HEK293T (cell line): ENCODE results near the gene SEPTIN5.
"Not testable (repeated sequence)": the region's sequence is repeated elsewhere in the genome, so short reads cannot be mapped to it uniquely, and the experiment has no call there.

Experiments used
- CTCF ChIA-PET: fragments of 350-600 bp; formaldehyde crosslinking; extraction: SDS; loops from one replicate; lab custom pipeline; 2021; ENCODE audit warnings: antibody characterized with exemption, inconsistent platforms; lab: Yijun Ruan, JAX
- POLR2A ChIA-PET: fragments of 350-600 bp; formaldehyde crosslinking; extraction: SDS; loops from one replicate; lab custom pipeline; 2020; ENCODE audit warnings: antibody characterized with exemption, inconsistent platforms; lab: Yijun Ruan, JAX
- DNase-seq: peaks from one replicate; pipeline ENCODE4 v3.0.0; 2012; ENCODE audit warnings: mixed read lengths; ENCODE audit errors: extremely low spot score
- ARNT ChIP-seq: fragments of 450-650 bp; IDR thresholded peaks from 2 replicates; pipeline ENCODE4 v1.6.1; 2017; ENCODE audit warnings: mild to moderate bottlenecking
- BHLHE40 ChIP-seq: fragments of 450-650 bp; IDR thresholded peaks from 2 replicates; pipeline ENCODE4 v1.6.1; 2016; ENCODE audit warnings: mild to moderate bottlenecking, moderate library complexity, borderline replicate concordance
- CTBP1 ChIP-seq: fragments of 450-650 bp; IDR thresholded peaks from 2 replicates; pipeline ENCODE4 v1.6.1; 2016; ENCODE audit warnings: borderline replicate concordance
- ELF4 ChIP-seq: fragments of 450-650 bp; IDR thresholded peaks from 2 replicates; pipeline ENCODE4 v1.6.1; 2017; ENCODE audit warnings: antibody characterized with exemption
- FOXA1 ChIP-seq: fragments of 450-650 bp; IDR thresholded peaks from 2 replicates; pipeline ENCODE4 v1.6.1; 2016; ENCODE audit warnings: mild to moderate bottlenecking
- FOXK2 ChIP-seq: fragments of 450-650 bp; IDR thresholded peaks from 2 replicates; pipeline ENCODE4 v1.6.1; 2016; ENCODE audit warnings: mild to moderate bottlenecking
- FOXM1 ChIP-seq: fragments of 450-650 bp; IDR thresholded peaks from 2 replicates; pipeline ENCODE4 v1.6.1; 2017; ENCODE audit warnings: mild to moderate bottlenecking, borderline replicate concordance
- HDGF ChIP-seq: fragments of 450-650 bp; IDR thresholded peaks from 2 replicates; pipeline ENCODE4 v1.6.1; 2017; ENCODE audit warnings: antibody characterized with exemption, borderline replicate concordance
- L3MBTL2 ChIP-seq: fragments of 450-650 bp; conservative IDR thresholded peaks from 2 replicates; pipeline ENCODE4 v1.6.1; 2016; ENCODE audit warnings: mild to moderate bottlenecking
- LEF1 ChIP-seq: fragments of 450-650 bp; IDR thresholded peaks from 2 replicates; pipeline ENCODE4 v1.6.1; 2017; ENCODE audit warnings: mild to moderate bottlenecking, borderline replicate concordance
- NFRKB ChIP-seq: fragments of 450-650 bp; IDR thresholded peaks from 2 replicates; pipeline ENCODE4 v1.6.1; 2016; ENCODE audit warnings: mild to moderate bottlenecking, moderate library complexity
- PKNOX1 ChIP-seq: fragments of 450-650 bp; IDR thresholded peaks from 2 replicates; pipeline ENCODE4 v1.6.1; 2016
- SP1 ChIP-seq: fragments of 450-650 bp; IDR thresholded peaks from 2 replicates; pipeline ENCODE4 v1.6.1; 2017
- SUZ12 ChIP-seq: fragments of 450-650 bp; IDR thresholded peaks from 2 replicates; pipeline ENCODE4 v1.6.1; 2016; ENCODE audit warnings: mild to moderate bottlenecking
- TARDBP ChIP-seq: fragments of 450-650 bp; IDR thresholded peaks from 2 replicates; pipeline ENCODE4 v1.6.1; 2016
- ZNF384 ChIP-seq: fragments of 450-650 bp; IDR thresholded peaks from 2 replicates; pipeline ENCODE4 v1.6.1; 2016

Gene SEPTIN5

GRCh38 chr22:19673660-19674059, 40.6 kb upstream of the SEPTIN5 start:
- TF ChIP-seq ELF4 (no peak), PKNOX1 (no peak), FOXK2 (no peak), SUZ12 (no peak), FOXA1 (no peak), SP1 (no peak), FOXM1 (no peak), L3MBTL2 (no peak), TARDBP (no peak), NFRKB (no peak), HDGF (no peak), CTBP1 (no peak), BHLHE40 (no peak), ARNT (no peak), LEF1 (no peak), ZNF384 (no peak)
- CTCF ChIA-PET = interaction anchor here (1.3 kb wide), 1 partner anchor 50 kb away, joined by 3 read pairs; the partner anchor contains the start of gene GP1BB
- DNase-seq = no peak
- POLR2A ChIA-PET = no interaction called here

DNA sequence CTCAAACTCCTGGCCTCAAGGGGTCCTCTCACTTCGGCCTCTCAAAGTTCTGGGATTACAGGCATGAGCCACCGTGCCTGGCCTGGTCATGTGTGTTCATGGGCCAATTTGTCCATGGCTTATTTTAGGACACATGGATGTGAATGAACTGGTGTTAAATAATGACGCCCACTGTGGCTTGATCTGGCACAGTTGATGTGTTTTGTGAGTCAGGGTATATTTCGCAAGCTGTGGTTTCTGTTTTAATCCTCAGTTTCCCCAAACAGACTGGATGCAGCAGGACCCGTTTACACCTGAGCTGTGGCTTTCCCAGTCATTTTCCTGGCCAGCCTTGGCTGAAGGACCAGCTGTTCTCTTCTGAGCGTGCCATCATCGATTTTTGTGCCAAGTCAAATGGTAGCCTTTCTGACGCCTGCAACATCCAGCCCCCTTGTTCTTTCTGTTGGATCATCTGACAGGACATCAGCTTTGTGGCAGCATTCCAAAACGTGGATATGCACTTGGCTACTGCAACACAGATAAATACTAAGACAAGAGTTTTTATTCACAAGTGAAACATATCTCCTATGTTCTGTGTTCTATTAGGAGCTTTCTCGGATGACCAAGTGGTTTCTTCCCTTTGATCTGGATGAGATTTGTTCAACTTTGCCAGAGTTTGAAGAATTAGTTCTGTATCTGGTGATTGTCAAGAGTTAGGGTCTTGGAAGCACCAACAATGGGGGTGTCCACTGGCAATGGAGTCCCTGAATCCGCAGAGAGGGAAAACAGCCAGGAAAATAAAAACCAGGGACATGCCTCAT, 40.0 kb upstream of the SEPTIN5 start:
- ChIA-PET POLR2A (no interaction called here), CTCF (interaction anchor here (1.3 kb wide), 1 partner anchor 49 kb away, joined by 3 read pairs; the partner anchor contains the start of gene GP1BB)
- TF ChIP-seq PKNOX1 = no peak
- no peak for DNase-seq

- POLR2A ChIA-PET = no interaction called here
Observed at GRCh38 chr22:19674929-19675253, 39.4 kb upstream of the SEPTIN5 start.

DNA sequence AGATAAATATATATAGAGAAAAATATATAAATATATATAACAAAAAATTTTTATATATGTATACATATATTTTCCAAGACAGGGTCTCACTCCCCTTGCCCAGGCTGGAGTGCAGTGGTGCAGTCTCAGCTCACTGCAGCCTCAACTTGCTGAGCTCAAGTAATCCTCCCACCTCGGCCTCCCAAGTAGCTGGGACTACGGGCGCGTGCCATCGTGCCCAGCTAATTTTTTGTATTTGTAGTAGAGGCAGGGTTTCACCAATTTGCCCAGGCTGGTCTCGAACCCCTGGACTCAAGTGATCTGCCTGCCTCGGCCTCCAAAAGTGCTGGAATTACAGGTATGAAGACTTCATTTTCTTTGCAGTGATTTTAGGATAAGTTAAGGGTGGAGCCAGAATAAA, 38.9 kb upstream of the SEPTIN5 start:
- ChIA-PET CTCF (interaction anchor here (1.0 kb wide), 1 partner anchor 55 kb away, joined by 4 read pairs; no protein-coding TSS in a partner anchor), POLR2A (no interaction called here)
- TF ChIP-seq FOXA1 (no peak), BHLHE40 (no peak), HDGF (no peak), FOXK2 (no peak), NFRKB (no peak), FOXM1 (no peak), ZNF384 (no peak), L3MBTL2 (no peak)
- no peak for DNase-seq

More at GRCh38 chr22:19674929-19675253, 39.4 kb upstream of the SEPTIN5 start:
- no peak for DNase-seq
- TF ChIP-seq FOXM1 = no peak
- TF ChIP-seq SUZ12 = no peak
- TF ChIP-seq ZNF384 = no peak
- TF ChIP-seq ELF4 = no peak
- no peak for TF ChIP-seq FOXA1
- no peak for TF ChIP-seq L3MBTL2
- no peak for TF ChIP-seq PKNOX1
- TF ChIP-seq NFRKB = no peak
- TF ChIP-seq FOXK2 = no peak
- TF ChIP-seq ARNT = no peak
- TF ChIP-seq CTBP1 = no peak
- TF ChIP-seq LEF1 = no peak
- no peak for TF ChIP-seq TARDBP
- TF ChIP-seq HDGF = no peak
- CTCF ChIA-PET = no interaction called here

GRCh38 chr22:19676437-19676836, 37.9 kb upstream of the SEPTIN5 start:
- DNase-seq, CTCF ChIA-PET: not testable (repeated sequence)
- POLR2A ChIA-PET = interaction anchor here (1.1 kb wide), 1 partner anchor 10 kb away, joined by 4 read pairs; no protein-coding TSS in a partner anchor

- ChIA-PET POLR2A (interaction anchor here (1.5 to 1.6 kb wide), 2 partner anchors 36 to 38 kb away, joined by 3 to 4 read pairs; no protein-coding TSS in a partner anchor), CTCF (interaction anchor here (0.8 to 2.4 kb wide), 10 partner anchors 11 to 51 kb away, joined by 3 to 24 read pairs (median 6); partner anchors contain the start of gene GP1BB)
- no peak for DNase-seq
- TF ChIP-seq FOXM1 = no peak
- TF ChIP-seq FOXK2 = no peak
- no peak for TF ChIP-seq PKNOX1
- no peak for TF ChIP-seq CTBP1
- TF ChIP-seq TARDBP = no peak
- no peak for TF ChIP-seq SP1
- TF ChIP-seq SUZ12 = no peak
- no peak for TF ChIP-seq NFRKB
- TF ChIP-seq L3MBTL2 = no peak
- no peak for TF ChIP-seq ELF4
- no peak for TF ChIP-seq BHLHE40
- no peak for TF ChIP-seq HDGF
- no peak for TF ChIP-seq LEF1
- TF ChIP-seq ZNF384 = no peak
- no peak for TF ChIP-seq ARNT
- TF ChIP-seq FOXA1 = no peak
Observed at GRCh38 chr22:19678949-19679521, 35.3 kb upstream of the SEPTIN5 start.
